ENCODE results near the gene PHTF2.

The PHTF2 gene

GRCh38 chr7:77942431-77942830 is 143.9 kb downstream of the PHTF2 start (continued):
- no peak for TF ChIP-seq ZNF341 (tag by site-specific recombination; IDR thresholded peaks at IDR 0.05; ENCODE audit: low read depth)
- TF ChIP-seq ZNF121 (tag by site-specific recombination; IDR thresholded peaks at IDR 0.05): no peak

DNA sequence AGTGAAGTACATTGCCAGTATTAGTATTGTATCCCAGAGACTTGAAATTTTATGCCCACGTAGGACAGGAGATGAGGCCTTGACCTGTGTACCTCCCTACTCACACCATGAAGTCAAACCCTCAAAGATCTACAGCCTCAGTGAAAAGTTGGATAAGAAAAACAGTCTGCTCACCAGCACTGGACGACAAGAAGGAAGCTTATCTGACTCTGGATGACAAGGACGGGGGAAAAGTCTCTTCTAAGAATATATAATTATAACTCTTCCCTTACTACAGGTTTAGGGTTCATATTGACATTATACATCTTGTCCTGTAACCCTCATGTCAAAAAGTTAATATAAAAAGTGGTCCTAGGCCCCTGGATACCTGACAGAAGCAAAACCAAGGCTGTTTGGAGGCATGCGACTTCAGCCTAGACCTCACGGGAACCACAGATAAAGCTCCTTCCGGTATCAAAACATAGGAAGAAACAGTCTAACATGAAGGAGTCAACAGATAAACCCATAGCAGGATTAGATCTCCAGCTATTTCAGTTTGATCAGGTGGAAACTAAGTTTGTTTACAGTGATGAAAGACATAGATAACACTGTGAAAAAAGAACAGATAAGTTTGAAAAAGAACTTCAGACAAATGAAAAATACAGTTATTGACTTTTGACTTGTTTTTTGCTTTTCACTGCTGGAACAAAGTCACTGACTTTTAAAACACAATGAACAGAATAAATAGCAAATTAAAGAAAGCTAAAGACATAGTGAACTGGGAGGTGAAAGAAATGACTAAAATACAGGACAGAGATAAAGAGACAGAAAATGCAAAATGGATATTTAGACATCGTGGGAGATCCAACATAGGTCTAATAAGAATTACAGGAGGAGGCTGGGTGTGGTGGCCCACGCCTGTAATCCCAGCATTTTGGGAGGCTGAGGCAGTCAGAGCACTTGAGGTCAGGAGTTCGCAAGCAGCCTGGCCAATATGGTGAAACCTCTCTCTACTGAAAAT is 145.9 kb downstream of the PHTF2 start:
- TF ChIP-seq ZNF549 (tag by site-specific recombination; IDR thresholded peaks at IDR 0.05) (no peak), ZNF626 (tag by site-specific recombination; IDR thresholded peaks at IDR 0.05) (no peak), ZFP69B (tag by site-specific recombination; IDR thresholded peaks at IDR 0.05) (no peak), FEZF1 (tag by site-specific recombination; IDR thresholded peaks at IDR 0.05) (no peak), KLF9 (tag by site-specific recombination; IDR thresholded peaks at IDR 0.05; ENCODE audit: low read depth) (no peak)
- TF ChIP-seq, protein P1, sequence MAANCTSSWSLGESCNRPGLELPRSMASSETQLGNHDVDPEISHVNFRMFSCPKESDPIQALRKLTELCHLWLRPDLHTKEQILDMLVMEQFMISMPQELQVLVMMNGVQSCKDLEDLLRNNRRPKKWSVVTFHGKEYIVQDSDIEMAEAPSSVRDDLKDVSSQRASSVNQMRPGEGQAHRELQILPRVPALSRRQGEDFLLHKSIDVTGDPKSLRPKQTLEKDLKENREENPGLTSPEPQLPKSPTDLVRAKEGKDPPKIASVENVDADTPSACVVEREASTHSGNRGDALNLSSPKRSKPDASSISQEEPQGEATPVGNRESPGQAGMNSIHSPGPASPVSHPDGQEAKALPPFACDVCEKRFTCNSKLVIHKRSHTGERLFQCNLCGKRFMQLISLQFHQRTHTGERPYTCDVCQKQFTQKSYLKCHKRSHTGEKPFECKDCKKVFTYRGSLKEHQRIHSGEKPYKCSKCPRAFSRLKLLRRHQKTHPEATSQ (tag by site-specific recombination; IDR thresholded peaks at IDR 0.05): no peak
- no peaks in the 10 kb centered on the region for H3K9me3 ChIP-seq (ENCODE audit: control insufficient read depth, insufficient read depth, low read depth, low read length)
- no peaks in the 10 kb centered on the region for H3K4me1 ChIP-seq (ENCODE audit: control insufficient read depth, insufficient read depth, low read length)
- peaks cover 0 to 4% of the 10 kb centered on the region in 2 experiments; a peak in 2 of 3 replicates for H3K36me3 ChIP-seq (ENCODE audit: control insufficient read depth in 2 of 2, insufficient read depth in 1 of 2, low read length in 2 of 2)
- CTCF ChIA-PET: interaction anchor here (0.5 to 0.7 kb wide), 3 partner anchors 46 to 288 kb away, joined by 3 to 4 read pairs (median 3); no protein-coding TSS in a partner anchor
- POLR2A ChIA-PET: no interaction called here
- no peak overlapping the region for H3K4me3 ChIP-seq (ENCODE audit: low read depth, low read length)
- no peak overlapping the region for H3K27ac ChIP-seq (ENCODE audit: extremely low read depth, low read depth, low read length)

DNA sequence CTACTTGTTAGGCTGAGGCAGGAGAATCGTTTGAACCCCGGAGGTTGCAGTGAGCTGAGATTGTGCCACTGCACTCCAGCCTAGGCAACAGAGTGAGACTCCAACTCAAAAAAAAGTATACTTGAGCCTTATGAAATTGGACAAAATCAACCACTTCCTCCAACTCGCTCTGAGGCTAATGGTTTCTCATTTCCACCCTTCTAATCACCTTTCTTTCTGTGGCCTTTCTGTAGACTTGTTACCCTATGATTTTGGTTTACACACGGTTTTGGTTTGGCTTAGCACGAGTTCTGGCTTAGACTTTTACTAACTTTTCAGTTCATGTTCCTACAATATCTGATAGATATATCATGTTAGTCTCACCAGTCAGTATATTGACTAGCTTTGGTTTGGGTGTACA is 152.0 kb downstream of the PHTF2 start:
- ChIA-PET POLR2A (no interaction called here), CTCF (no interaction called here)
- Histone ChIP-seq H3K27ac (ENCODE audit: extremely low read depth, low read depth, low read length) (no peak overlapping the region), H3K36me3 (ENCODE audit: control insufficient read depth in 2 of 2, insufficient read depth in 1 of 2, low read length in 2 of 2) (peaks cover 0 to 3% of the 10 kb centered on the region in 2 experiments; a peak in 1 of 3 replicates), H3K4me3 (ENCODE audit: low read depth, low read length) (no peak overlapping the region), H3K9me3 (ENCODE audit: control insufficient read depth, insufficient read depth, low read depth, low read length) (no peaks in the 10 kb centered on the region), H3K4me1 (ENCODE audit: control insufficient read depth, insufficient read depth, low read length) (no peaks in the 10 kb centered on the region)
- TF ChIP-seq TCF7L2 (IDR thresholded peaks at IDR 0.05; ENCODE audit: borderline replicate concordance, low read depth, low read length) (no peak), ZBTB7A (tag by site-specific recombination; IDR thresholded peaks at IDR 0.05; ENCODE audit: low read depth) (no peak), GLIS2 (tag by site-specific recombination; IDR thresholded peaks at IDR 0.05) (no peak), ZNF169 (tag by site-specific recombination; IDR thresholded peaks at IDR 0.05) (no peak), ZNF585B (tag by site-specific recombination; IDR thresholded peaks at IDR 0.05) (no peak), ZNF121 (tag by site-specific recombination; IDR thresholded peaks at IDR 0.05) (no peak), ZNF837 (tag by site-specific recombination; IDR thresholded peaks at IDR 0.05) (no peak), ZNF19 (tag by site-specific recombination; IDR thresholded peaks at IDR 0.05; ENCODE audit: low read depth) (no peak), OVOL3 (tag by site-specific recombination; IDR thresholded peaks at IDR 0.05) (no peak), BCL11B (tag by site-specific recombination; IDR thresholded peaks at IDR 0.05; ENCODE audit: low read depth) (no peak), ZNF335 (tag by site-specific recombination; conservative IDR thresholded peaks at IDR 0.05) (no peak), ZNF37A (tag by site-specific recombination; IDR thresholded peaks at IDR 0.05) (no peak), ZFP41 (tag by site-specific recombination; IDR thresholded peaks at IDR 0.05; ENCODE audit: borderline replicate concordance) (no peak), ZBTB8A (tag by site-specific recombination; IDR thresholded peaks at IDR 0.05) (no peak), ZNF544 (tag by site-specific recombination; IDR thresholded peaks at IDR 0.05) (no peak), ZNF521 (tag by site-specific recombination; IDR thresholded peaks at IDR 0.05) (no peak), KLF9 (tag by site-specific recombination; IDR thresholded peaks at IDR 0.05; ENCODE audit: low read depth) (no peak)
- TF ChIP-seq, protein P2, sequence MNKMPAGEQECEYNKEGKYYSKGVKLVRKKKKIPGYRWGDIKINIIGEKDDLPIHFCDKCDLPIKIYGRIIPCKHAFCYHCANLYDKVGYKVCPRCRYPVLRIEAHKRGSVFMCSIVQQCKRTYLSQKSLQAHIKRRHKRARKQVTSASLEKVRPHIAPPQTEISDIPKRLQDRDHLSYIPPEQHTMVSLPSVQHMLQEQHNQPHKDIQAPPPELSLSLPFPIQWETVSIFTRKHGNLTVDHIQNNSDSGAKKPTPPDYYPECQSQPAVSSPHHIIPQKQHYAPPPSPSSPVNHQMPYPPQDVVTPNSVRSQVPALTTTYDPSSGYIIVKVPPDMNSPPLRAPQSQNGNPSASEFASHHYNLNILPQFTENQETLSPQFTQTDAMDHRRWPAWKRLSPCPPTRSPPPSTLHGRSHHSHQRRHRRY (tag by site-specific recombination; IDR thresholded peaks at IDR 0.05): no peak
